Measurements from ENCODE around the gene APOB. TPM values are rescaled to one million over a fixed set of nuclear protein-coding genes. Genes with fewer than 3 reads are reported as not detected.

APOB gene
- total RNA-seq, 1 donor from 2014 or later: not detected

DNA sequence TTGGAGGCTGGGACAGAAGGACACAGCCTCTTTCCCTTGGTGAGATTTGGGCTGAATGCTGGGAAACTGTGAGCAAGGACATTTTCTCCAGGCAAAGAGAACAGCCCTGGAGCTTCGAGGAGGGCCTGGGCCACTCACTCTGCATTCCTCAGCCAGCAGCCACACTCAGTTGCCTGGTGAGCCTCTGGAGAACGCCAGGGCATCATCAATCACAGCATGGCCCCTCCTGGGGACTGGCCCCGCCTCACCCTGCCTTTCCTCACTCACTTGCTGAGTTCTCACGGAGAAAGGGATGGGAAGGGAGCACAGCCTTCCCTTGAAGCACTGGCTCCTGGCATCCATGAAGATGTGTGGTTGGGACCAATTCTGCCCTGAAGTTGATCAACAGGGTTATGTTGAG, 55.0 kb downstream of the APOB start:
- TF ChIP-seq, protein P1, sequence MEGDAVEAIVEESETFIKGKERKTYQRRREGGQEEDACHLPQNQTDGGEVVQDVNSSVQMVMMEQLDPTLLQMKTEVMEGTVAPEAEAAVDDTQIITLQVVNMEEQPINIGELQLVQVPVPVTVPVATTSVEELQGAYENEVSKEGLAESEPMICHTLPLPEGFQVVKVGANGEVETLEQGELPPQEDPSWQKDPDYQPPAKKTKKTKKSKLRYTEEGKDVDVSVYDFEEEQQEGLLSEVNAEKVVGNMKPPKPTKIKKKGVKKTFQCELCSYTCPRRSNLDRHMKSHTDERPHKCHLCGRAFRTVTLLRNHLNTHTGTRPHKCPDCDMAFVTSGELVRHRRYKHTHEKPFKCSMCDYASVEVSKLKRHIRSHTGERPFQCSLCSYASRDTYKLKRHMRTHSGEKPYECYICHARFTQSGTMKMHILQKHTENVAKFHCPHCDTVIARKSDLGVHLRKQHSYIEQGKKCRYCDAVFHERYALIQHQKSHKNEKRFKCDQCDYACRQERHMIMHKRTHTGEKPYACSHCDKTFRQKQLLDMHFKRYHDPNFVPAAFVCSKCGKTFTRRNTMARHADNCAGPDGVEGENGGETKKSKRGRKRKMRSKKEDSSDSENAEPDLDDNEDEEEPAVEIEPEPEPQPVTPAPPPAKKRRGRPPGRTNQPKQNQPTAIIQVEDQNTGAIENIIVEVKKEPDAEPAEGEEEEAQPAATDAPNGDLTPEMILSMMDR (IDR thresholded peaks at IDR 0.05): no peak
- no peak overlapping the region for H3K4me3 Mint-ChIP-seq
- H3K36me3 Mint-ChIP-seq (ENCODE audit: low read depth): no peaks in the 10 kb centered on the region
- no peak for DNase-seq
- H3K27me3 Mint-ChIP-seq: no peaks in the 10 kb centered on the region
- H3K9me3 Mint-ChIP-seq: peaks cover 2% of the 10 kb centered on the region
- ChIA-PET CTCF (no interaction called here), POLR2A (no interaction called here)
- H3K27ac Mint-ChIP-seq: no peak overlapping the region
- intact Hi-C loops (cut with micrococcal nuclease): no loop called here
- no peaks in the 10 kb centered on the region for H3K4me1 Mint-ChIP-seq
- ATAC-seq (ENCODE audit: low read depth): no peak

DNA sequence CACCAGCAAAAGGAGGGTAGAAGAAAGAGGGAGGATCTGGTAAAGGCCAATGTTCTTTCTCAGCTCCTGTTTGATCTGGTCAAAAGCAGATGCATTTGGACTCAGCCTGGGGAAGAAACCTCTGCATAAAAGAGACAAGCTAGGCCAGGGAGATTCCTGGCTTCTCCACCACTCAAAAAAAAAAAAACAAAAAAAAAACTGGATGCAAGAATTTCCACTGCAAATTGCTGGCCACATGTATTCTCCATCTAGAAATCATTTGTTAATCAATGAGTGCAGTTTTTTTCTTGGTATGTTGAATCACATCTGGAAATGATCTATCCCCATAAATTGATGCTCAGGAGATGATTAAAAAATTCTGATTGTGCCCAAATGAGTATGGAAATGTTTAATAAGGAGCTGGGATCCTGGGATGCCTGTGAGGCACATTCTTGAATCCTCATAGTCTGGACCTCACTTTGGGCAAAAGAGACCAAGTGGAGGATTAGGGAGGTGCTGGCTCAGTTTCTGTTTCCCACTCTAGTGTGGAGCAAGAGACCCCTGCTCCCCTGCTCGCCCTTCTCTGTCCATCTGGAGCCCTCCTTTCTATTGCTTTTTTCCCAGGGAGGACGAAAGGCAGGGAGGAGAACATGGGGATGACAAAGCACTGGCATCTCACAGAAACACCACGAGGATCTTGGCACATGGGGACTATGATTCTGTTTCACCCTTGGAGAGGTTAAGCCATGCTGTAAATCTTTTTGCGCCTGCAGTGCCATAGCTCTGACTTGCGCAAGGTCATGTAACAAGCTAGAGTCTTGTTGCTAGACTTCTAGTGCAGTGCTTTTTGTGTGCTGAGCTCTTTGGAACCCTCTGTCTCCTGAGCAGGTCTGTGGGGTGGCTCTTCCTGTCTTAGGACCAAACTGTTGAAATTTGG, 57.6 kb downstream of the APOB start:
- no peaks in the 10 kb centered on the region for H3K4me1 Mint-ChIP-seq
- no peaks in the 10 kb centered on the region for H3K36me3 Mint-ChIP-seq (ENCODE audit: low read depth)
- POLR2A ChIA-PET: no interaction called here
- ATAC-seq (ENCODE audit: low read depth): no peak
- intact Hi-C loops (cut with micrococcal nuclease): no loop called here
- H3K4me3 Mint-ChIP-seq: no peak overlapping the region
- H3K9me3 Mint-ChIP-seq: no peaks in the 10 kb centered on the region
- CTCF ChIA-PET: interaction anchor here (0.6 kb wide), 1 partner anchor 23 kb away, joined by 4 read pairs; no protein-coding TSS in a partner anchor
- no peak for DNase-seq
- TF ChIP-seq, protein P1 (IDR thresholded peaks at IDR 0.05): no peak
- peaks cover 7% of the 10 kb centered on the region for H3K27me3 Mint-ChIP-seq
- no peak overlapping the region for H3K27ac Mint-ChIP-seq

- Mint-ChIP-seq H3K9me3 (no peaks in the 10 kb centered on the region), H3K36me3 (ENCODE audit: low read depth) (no peaks in the 10 kb centered on the region), H3K4me1 (no peaks in the 10 kb centered on the region), H3K4me3 (no peak overlapping the region), H3K27ac (no peak overlapping the region), H3K27me3 (peaks cover 8% of the 10 kb centered on the region)
- ChIA-PET CTCF (no interaction called here), POLR2A (no interaction called here)
- DNase-seq (no peak), ATAC-seq (ENCODE audit: low read depth) (no peak)
- TF ChIP-seq, protein P1 (IDR thresholded peaks at IDR 0.05): no peak
- intact Hi-C loops (cut with micrococcal nuclease): no loop called here
These were observed 58.8 kb downstream of the APOB start for GRCh38 chr2:20985062-20985461.

DNA sequence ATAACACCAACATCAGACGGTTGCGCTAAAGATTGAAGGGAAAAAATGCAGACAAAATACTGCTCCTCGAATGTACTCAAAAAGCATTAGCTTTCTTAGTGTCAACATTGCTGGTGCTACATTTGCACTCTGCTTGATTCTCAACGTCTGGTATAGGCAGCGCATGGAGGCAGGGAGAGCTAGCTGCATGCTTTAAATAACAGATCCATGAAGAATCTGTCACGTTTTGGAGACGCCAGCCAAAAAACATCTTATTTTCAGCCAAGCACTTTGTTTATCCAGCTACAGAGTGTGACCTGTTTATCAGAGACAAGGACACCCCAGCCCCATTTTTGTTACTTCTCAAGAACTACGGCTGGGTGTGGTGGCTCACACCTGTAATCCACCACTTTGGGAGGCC, 59.5 kb downstream of the APOB start:
- intact Hi-C loops (cut with micrococcal nuclease): no loop called here
- CTCF ChIA-PET: interaction anchor here (1.1 kb wide), 1 partner anchor 21 kb away, joined by 3 read pairs; no protein-coding TSS in a partner anchor
- Mint-ChIP-seq H3K4me1 (no peaks in the 10 kb centered on the region), H3K36me3 (ENCODE audit: low read depth) (no peaks in the 10 kb centered on the region), H3K27ac (no peak overlapping the region), H3K27me3 (peaks cover 8% of the 10 kb centered on the region), H3K4me3 (no peak overlapping the region), H3K9me3 (no peaks in the 10 kb centered on the region)
- TF ChIP-seq, protein P1 (IDR thresholded peaks at IDR 0.05): no peak
- DNase-seq (no peak), ATAC-seq (ENCODE audit: low read depth) (no peak)
- POLR2A ChIA-PET: no interaction called here

DNA sequence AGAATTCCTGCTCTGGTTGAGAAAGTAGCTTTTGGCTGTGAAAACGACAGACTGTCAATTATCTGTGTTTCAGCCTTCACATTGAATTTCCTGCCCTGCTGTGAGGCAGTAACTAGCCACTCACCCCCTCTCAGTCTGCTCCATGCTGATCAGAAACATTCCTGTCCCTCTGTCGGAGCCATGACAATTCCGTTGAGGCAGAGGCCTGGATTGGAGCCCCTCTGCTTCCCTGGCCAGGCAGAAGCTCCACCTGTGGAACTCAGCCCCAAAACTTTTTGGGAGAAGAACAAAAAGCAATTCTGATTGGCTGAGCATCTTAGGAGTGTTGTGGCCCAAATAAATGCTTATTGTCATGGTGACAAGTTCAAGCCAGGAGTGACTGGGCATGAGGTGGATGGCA, 60.0 kb downstream of the APOB start:
- Mint-ChIP-seq H3K4me3 (no peak overlapping the region), H3K27me3 (peaks cover 8% of the 10 kb centered on the region), H3K4me1 (no peaks in the 10 kb centered on the region), H3K36me3 (ENCODE audit: low read depth) (no peaks in the 10 kb centered on the region), H3K27ac (no peak overlapping the region), H3K9me3 (no peaks in the 10 kb centered on the region)
- intact Hi-C loops (cut with micrococcal nuclease): no loop called here
- ChIA-PET POLR2A (no interaction called here), CTCF (interaction anchor here (1.1 kb wide), 1 partner anchor 21 kb away, joined by 3 read pairs; no protein-coding TSS in a partner anchor)
- DNase-seq (no peak), ATAC-seq (ENCODE audit: low read depth) (no peak)
- TF ChIP-seq, protein P1 (IDR thresholded peaks at IDR 0.05): no peak
